ENCODE results near the gene KCTD1.

KCTD1 gene

DNA sequence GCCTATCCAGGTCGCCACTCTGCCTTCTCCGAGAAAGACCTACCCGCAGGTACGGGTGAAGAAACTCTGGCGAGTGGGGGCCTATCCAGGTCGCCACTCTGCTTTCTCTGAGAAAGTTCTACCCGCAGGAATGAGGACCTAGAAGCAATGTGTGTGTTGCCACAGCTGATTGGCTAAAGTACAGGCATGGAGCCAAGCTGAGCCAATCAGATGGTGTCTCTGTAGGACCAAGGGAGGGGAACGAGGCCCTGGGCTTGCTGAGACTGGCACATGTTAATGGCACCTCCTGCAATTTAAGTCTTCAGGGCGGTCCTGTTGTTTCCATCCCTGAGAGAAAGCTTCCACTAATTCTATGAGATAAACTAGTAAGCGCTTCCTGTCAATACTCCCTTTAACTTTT lies 82.3 kb downstream of the KCTD1 start:
- H3K9me3 Mint-ChIP-seq = no peaks in the 10 kb centered on the region
- no peak overlapping the region for H3K27ac Mint-ChIP-seq
- H3K4me3 Mint-ChIP-seq = no peak overlapping the region
- peaks cover 59% of the 10 kb centered on the region for H3K36me3 Mint-ChIP-seq (ENCODE audit: low read depth)
- H3K4me1 Mint-ChIP-seq = peaks cover 25% of the 10 kb centered on the region
- no peak for TF ChIP-seq CTCF (IDR thresholded peaks at IDR 0.05; ENCODE audit: unreplicated experiment in 3 of 3)
- H3K27me3 Mint-ChIP-seq (ENCODE audit: low read depth) = no peaks in the 10 kb centered on the region

DNA sequence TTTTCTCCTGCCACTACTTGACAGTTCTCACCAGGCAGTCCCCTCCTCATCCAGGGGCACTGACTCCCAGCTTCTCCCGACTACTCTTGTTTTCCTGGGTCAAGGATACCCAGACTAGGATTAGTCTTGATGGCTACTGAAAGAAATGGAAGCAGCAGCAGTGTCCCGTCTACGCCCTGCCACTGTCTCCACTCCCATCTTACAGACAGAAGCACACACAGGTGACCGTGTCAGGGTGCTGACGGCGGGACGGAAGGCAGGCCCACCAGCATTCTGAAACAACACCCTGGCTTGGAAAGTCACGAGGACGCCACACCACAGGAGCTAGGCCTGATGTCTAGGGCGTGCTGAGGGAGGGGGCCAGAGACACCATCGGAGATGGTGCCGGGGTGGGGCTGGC lies 82.9 kb downstream of the KCTD1 start:
- TF ChIP-seq CTCF (IDR thresholded peaks at IDR 0.05; ENCODE audit: unreplicated experiment in 3 of 3) = no peak
- H3K4me3 Mint-ChIP-seq = no peak overlapping the region
- no peaks in the 10 kb centered on the region for H3K9me3 Mint-ChIP-seq
- H3K36me3 Mint-ChIP-seq (ENCODE audit: low read depth) = peaks cover 59% of the 10 kb centered on the region
- peaks cover 22% of the 10 kb centered on the region for H3K4me1 Mint-ChIP-seq
- H3K27me3 Mint-ChIP-seq (ENCODE audit: low read depth) = no peaks in the 10 kb centered on the region
- H3K27ac Mint-ChIP-seq = no peak overlapping the region

DNA sequence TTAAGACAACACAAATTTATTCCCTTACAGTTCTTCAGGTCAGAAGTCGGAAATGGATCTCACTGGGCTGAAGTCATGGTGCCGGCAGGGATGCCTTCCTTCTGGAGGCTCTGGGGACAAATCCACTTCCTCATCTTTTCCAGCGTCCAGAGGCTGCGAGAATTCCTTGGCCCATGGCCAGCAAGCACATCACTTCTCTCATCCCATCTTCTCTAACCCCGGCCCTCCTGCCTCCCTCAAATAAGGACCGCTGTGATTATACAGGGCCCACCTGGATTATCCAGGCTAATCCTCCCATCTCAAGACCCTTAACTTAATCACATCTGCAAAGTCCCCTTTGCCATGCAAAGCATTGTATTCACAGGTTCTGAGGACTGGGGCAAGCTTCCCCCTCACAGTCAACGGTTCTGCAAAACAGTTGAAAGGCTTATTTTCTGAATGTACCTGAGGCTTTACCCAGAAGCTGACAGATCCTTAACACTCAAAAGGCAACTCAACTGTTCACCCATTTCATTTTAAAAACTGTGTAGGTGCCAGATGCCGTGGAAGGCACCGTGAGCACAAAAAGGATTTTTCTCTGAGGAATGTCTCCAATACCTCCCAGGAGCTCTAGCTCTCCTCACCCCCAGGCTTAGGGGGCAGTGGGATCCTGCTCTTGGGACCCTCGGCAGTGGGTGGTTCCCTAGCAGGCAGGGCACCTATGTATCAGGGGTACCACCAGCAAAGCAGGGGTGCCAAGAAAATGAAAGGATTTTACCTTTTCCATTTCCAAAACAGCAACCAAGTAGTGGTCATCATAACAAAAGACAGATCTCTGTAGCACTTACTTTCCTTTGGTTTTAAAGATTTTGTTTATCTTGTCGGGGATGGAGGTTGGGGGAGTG lies 84.0 kb downstream of the KCTD1 start:
- Mint-ChIP-seq H3K4me1 (peaks cover 15% of the 10 kb centered on the region), H3K4me3 (no peak overlapping the region), H3K36me3 (ENCODE audit: low read depth) (peaks cover 69% of the 10 kb centered on the region), H3K27me3 (ENCODE audit: low read depth) (no peaks in the 10 kb centered on the region), H3K9me3 (no peaks in the 10 kb centered on the region), H3K27ac (no peak overlapping the region)
- no peak for TF ChIP-seq CTCF (IDR thresholded peaks at IDR 0.05; ENCODE audit: unreplicated experiment in 3 of 3)

DNA sequence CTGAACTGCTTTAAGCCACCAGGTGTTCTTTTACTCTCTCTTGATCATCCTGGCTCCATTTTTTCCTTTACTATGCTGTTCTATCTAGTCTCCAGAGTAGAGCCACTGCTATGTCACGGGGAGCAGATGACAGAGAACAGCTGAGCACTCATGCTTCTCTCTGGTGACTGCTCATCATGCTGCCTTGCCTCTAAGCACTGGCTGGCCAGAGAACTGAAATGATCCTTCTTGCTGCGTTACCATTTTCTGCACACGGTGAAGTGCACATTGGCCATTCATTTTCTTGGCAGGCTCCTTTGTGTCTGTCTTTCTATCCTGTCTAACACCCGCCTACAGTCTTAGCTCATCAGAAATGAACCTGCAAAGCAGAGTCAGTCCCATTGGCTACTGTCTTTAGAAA lies 86.0 kb downstream of the KCTD1 start:
- Mint-ChIP-seq H3K4me1 (peaks cover 14% of the 10 kb centered on the region), H3K27me3 (ENCODE audit: low read depth) (no peaks in the 10 kb centered on the region), H3K4me3 (no peak overlapping the region), H3K36me3 (ENCODE audit: low read depth) (peaks cover 77% of the 10 kb centered on the region), H3K27ac (no peak overlapping the region), H3K9me3 (no peaks in the 10 kb centered on the region)
- TF ChIP-seq CTCF (IDR thresholded peaks at IDR 0.05; ENCODE audit: unreplicated experiment in 3 of 3) = no peak

GRCh38 chr18:26461405-26461804 lies 86.9 kb downstream of the KCTD1 start:
- no peak overlapping the region for H3K4me3 Mint-ChIP-seq
- H3K4me1 Mint-ChIP-seq = peaks cover 14% of the 10 kb centered on the region
- no peak for TF ChIP-seq CTCF (IDR thresholded peaks at IDR 0.05; ENCODE audit: unreplicated experiment in 3 of 3)
- H3K36me3 Mint-ChIP-seq (ENCODE audit: low read depth) = peaks cover 78% of the 10 kb centered on the region
- no peak overlapping the region for H3K27ac Mint-ChIP-seq
- H3K9me3 Mint-ChIP-seq = no peaks in the 10 kb centered on the region
- H3K27me3 Mint-ChIP-seq (ENCODE audit: low read depth) = no peaks in the 10 kb centered on the region

Measured in nephron (organoid).